ENCODE data around the gene CFLAR. TPM values are rescaled to one million over a fixed set of nuclear protein-coding genes. Genes with fewer than 3 reads are reported as not detected.

CFLAR gene
- total RNA-seq, 2 donors from 2014 or later: 154 to 179 TPM

GRCh38 chr2:201194097-201194496 lies 78.1 kb downstream of the CFLAR start:
- no peak for DNase-seq (ENCODE audit: low spot score)
- peaks cover 3% of the 10 kb centered on the region for H3K36me3 ChIP-seq
- TF ChIP-seq CTCF (IDR thresholded peaks at IDR 0.05): no peak
- H3K9me3 ChIP-seq: no peaks in the 10 kb centered on the region
- H3K27ac ChIP-seq: no peak overlapping the region
- no peak overlapping the region for H3K4me3 ChIP-seq
- H3K4me1 ChIP-seq: peaks cover 0 to 4% of the 10 kb centered on the region in 2 donors
- H3K27me3 ChIP-seq: no peaks in the 10 kb centered on the region

- H3K4me3 ChIP-seq: no peak overlapping the region
- peaks cover 0 to 4% of the 10 kb centered on the region in 2 donors for H3K4me1 ChIP-seq
- H3K27me3 ChIP-seq: no peaks in the 10 kb centered on the region
- TF ChIP-seq CTCF (IDR thresholded peaks at IDR 0.05): no peak
- no peak for DNase-seq (ENCODE audit: low spot score)
- no peak overlapping the region for H3K27ac ChIP-seq
- peaks cover 3% of the 10 kb centered on the region for H3K36me3 ChIP-seq
- no peaks in the 10 kb centered on the region for H3K9me3 ChIP-seq
Observed at GRCh38 chr2:201195331-201195730, 79.4 kb downstream of the CFLAR start.

GRCh38 chr2:201196003-201196402 lies 80.0 kb downstream of the CFLAR start:
- Histone ChIP-seq H3K4me3 (no peak overlapping the region), H3K4me1 (peaks cover 0 to 4% of the 10 kb centered on the region in 2 donors), H3K36me3 (peaks cover 3% of the 10 kb centered on the region), H3K9me3 (no peaks in the 10 kb centered on the region), H3K27ac (no peak overlapping the region), H3K27me3 (no peaks in the 10 kb centered on the region)
- no peak for TF ChIP-seq CTCF (IDR thresholded peaks at IDR 0.05)
- no peak for DNase-seq (ENCODE audit: low spot score)

GRCh38 chr2:201196803-201197202 lies 80.8 kb downstream of the CFLAR start:
- Histone ChIP-seq H3K27me3 (no peaks in the 10 kb centered on the region), H3K36me3 (peaks cover 3% of the 10 kb centered on the region), H3K9me3 (no peaks in the 10 kb centered on the region), H3K4me3 (no peak overlapping the region), H3K27ac (no peak overlapping the region), H3K4me1 (peaks cover 0 to 4% of the 10 kb centered on the region in 2 donors)
- DNase-seq (ENCODE audit: low spot score): no peak
- no peak for TF ChIP-seq CTCF (IDR thresholded peaks at IDR 0.05)

GRCh38 chr2:201197781-201198180 lies 81.8 kb downstream of the CFLAR start:
- no peaks in the 10 kb centered on the region for H3K27me3 ChIP-seq
- no peaks in the 10 kb centered on the region for H3K9me3 ChIP-seq
- H3K27ac ChIP-seq: no peak overlapping the region
- no peak for DNase-seq (ENCODE audit: low spot score)
- no peak overlapping the region for H3K4me3 ChIP-seq
- no peak for TF ChIP-seq CTCF (IDR thresholded peaks at IDR 0.05)
- H3K4me1 ChIP-seq: peaks cover 0 to 5% of the 10 kb centered on the region in 2 donors
- H3K36me3 ChIP-seq: peaks cover 3% of the 10 kb centered on the region

GRCh38 chr2:201199847-201200246 lies 83.9 kb downstream of the CFLAR start:
- H3K4me3 ChIP-seq: no peak overlapping the region
- H3K4me1 ChIP-seq: peaks cover 0 to 5% of the 10 kb centered on the region in 2 donors
- H3K27ac ChIP-seq: no peak overlapping the region
- DNase-seq (ENCODE audit: low spot score): no peak
- no peaks in the 10 kb centered on the region for H3K9me3 ChIP-seq
- no peak for TF ChIP-seq CTCF (IDR thresholded peaks at IDR 0.05)
- no peaks in the 10 kb centered on the region for H3K27me3 ChIP-seq
- H3K36me3 ChIP-seq: no peaks in the 10 kb centered on the region

All from right atrium auricular region (tissue), 2 donors.